HG02943 (cell line): Measurements from ENCODE around the gene RNF4.
"Not testable (repeated sequence)": the region's sequence is repeated elsewhere in the genome, so short reads cannot be mapped to it uniquely, and the experiment has no call there.

Experiments used
- ATAC-seq: cut with Tn5 transposase; IDR thresholded peaks from one replicate; pipeline ENCODE4 v1.9.1; 2021; ENCODE audit warnings: mild to moderate bottlenecking, low read depth, moderate library complexity; ENCODE audit not compliant: unreplicated experiment

Gene RNF4

DNA sequence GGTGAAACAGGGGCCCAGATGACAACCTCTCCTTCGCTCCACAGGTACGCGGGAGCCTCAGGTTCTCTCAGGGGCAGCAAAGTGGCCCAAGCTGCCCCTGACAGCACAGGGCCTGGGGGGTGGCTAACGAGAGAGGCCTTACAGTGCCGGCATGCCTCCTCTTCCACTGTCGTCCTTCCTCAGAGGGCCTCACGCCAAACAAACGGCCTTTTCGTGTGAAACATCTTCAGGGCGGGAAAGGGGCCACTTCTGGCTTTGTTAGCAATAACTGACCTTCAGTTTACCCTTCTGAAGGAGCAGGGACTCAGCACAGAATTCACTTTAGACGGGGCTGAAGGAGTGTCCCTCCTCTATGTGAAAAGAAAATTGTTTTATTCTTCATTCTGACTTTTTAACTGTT is 46.0 kb downstream of the RNF4 start:
- ATAC-seq: not testable (repeated sequence)

DNA sequence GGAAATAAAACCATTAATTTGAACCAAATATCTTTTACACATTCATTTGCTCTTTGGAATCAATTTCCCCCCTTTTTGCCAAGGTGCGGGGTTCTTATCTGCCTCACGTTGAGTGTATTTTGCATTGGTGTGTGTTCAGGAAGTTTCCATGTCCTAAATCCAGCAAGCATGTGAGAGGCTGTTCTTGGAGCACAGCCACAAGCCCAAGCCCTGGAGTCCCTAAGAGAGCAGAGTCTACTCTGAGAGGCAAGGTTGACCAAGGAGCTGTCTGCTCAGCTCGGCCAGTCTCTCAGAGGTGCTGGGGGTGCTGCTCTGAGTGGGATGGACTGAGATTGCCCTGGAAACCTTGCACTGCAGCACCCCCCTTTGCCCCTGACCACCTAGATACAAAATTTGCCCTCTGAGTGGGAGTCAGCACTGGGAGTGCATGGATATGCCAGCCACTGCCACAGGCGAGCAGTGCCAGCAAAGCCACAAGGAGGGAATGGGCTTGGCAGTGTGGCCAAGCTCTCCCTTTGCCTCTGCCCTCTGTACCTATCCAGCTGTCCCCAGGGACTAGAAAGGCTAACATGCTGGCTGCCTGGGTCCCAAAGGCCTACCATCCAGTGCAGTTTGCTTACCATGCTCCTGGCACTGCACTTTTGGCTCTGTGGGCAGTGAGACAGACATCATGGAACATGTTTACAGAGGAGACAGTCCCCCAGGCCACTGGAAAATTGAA is 47.1 kb downstream of the RNF4 start:
- no peak for ATAC-seq

DNA sequence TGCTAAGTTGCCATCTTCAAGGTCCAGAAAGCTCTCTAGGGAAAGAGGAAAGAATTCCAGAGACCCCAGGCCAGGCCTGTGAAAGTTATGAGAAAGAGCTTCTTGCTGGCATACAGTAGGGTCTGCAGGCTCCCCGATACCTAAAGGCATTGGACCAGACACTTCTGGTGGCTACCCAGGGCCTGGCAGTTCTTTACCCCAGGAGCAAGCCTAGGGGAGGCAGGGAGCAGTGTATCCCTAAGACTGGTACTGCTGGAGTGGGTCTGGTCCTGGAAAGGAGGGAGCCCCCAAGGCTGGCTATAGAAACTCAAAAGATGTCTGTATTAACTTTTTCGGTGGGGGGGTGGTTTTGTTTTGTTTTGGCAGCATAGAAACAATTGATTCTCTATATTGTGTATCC is 47.7 kb downstream of the RNF4 start:
- ATAC-seq: no peak

DNA sequence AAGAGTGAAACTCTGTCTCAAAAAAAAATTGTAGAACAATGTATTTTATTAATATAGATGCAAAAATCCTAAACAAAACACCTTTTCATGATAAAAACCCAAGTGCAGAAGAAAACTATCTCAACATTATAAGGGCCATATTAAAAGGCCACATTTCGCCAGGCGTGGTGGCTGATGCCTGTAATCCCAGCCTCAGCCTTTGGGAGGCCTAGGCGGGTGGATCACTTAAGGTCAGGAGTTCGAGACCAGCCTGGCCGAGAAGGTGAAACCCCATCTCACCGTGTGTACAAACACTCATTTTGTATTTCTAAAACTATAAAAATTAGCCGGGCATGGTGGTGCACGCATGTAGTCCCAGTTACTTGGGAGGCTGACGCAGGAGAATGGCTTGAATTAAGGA is 57.7 kb downstream of the RNF4 start:
- ATAC-seq: no peak

DNA sequence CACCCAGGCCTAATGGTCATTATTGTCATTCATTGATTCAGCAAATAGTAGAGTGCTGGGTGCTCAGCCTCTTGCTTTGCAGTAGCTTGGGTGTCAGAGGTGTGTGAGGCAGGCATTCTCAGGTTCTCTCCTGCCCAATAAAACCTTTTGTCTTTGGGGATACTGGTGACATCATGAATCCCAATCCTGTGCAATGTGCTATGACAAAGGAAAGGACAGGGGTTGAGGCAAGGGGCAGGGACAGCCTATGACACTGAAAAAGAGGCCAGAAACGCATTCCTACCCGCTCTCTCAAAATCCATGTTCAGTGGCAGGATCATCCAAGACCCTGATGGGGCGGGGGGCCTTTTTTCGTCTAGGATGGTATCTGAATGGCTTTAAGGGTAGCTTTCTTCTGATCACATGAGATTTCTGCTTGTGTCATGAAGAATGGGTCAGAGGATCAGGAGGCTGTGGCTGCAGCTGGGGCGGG is 66.0 kb downstream of the RNF4 start:
- no peak for ATAC-seq

DNA sequence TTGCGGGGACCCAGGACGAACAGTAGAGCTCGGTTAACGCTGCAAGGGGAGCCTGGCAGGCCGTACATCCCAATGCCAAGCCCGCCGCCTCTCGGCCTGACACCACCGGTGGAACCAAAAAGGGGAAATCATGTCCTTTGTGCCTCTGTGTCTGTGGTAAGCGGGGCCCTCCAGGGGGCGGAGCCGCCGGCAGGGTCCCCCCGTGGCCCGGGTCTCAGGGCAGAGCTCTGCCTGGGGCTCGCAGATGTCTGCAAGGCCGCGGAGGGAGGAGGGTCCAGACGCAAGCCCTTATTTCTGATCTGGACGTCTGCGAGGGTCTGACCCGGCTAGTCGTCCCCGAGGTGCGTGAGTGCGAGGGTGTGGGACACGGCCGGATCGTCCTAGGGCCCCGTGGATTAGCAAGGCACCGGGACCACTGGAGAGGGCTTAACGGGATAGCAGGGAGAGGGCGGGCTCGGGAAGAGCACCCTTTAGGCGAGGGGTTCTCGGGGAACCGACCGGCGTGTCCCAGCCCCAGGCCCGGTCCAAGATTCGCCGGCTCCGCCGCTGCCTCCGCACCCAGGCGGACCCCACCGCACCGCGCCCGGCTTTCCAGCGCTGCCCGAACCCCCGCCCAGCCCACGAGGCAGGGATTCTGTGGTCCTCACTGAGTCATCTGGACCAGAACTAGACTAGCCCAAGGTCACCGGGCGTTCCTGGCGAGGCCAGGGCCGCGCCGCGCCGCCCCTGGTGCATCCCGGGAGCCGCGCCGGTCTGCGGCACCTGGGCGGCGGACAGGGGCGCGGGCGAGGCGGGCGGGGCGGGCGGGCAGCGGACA is 66.7 kb downstream of the RNF4 start:
- peak; percentile 12 for ATAC-seq

DNA sequence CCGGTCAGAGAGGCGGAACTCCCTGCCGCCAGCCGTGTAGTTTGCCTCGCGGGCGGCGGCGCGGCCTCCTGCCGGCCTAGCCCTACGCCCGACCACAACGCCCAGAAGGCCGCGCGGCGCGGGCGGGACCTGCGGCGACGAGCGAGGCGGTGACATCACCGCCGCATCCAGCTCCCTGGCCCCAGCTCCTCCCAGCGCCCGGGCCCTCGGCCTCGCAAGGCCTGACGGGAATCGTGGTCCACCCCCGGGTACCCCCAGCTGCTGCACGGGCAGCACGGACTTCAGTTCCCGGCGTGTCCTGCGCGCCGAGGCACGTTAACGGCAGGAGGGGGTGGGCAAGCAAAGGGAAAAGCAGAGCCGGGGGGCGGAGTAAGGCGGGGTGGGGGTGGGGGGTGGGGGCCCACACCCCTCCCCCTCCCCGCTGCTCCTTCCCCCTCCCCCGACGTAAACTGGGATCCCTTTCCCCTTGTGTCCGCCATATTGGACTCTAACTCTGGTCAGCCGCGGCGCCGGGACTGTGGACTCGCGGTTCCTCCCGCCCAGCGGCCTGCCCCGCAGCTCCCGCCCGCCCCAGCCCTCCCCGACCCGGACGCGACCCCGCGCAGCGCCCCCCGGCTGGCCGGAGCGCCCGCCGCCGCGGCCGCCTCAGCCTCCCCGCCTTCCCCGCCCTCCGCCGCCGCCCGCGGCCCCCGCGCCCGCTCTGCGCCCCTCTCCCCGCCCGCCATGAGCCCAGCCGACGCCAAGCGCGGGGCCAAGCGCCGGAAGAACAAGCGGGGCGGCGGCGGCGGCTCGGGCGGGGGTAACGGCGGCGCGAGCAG is 67.5 kb downstream of the RNF4 start, which contains the start of gene FAM193A:
Gene FAM193A (plus strand): TSS at position 455 of the 818 bp plus-strand sequence. CDS start 269 bp downstream, at position 724.
- peak; percentile 80 for ATAC-seq

DNA sequence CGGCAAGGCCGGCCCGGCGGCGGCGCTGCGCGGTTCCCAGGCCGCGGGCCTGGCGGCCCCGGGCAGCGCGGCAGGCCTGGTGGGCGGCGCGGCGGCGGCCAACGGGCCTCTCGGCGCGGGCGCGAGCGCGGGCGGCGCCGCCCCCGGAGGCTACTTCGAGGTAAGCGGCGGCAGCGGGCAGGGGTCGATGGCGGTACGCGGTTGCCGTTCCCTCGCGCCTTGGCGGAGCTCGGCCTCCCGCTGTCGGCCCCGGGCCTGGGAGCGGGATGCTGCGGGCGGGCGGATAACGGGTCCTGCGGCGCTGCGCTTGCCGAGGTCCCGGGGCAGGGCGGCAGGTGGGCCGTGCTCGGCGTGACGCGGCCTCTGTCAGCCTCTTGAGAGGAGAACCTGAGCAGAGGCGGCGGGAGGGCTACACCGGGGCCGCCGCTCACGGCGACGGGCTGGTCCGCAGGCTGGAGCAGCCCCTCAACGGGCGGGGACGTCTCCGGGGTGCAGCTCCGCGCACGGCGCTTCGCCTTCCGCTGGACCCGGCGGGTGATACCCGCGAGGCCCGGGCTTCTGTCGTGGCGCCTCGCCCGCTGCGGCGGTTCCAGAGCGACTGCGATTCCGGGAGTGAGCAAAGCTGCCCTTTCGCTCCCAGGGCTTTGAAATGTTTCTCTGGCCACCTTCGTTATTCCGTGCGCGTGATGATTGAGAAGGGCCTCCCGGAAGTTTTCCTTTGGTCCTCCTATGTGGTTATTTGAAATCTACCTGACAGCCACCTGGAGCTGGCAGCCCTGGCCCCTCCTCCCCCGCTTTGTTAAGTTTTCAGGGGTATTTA is 68.3 kb downstream of the RNF4 start:
- peak; percentile 16 for ATAC-seq

DNA sequence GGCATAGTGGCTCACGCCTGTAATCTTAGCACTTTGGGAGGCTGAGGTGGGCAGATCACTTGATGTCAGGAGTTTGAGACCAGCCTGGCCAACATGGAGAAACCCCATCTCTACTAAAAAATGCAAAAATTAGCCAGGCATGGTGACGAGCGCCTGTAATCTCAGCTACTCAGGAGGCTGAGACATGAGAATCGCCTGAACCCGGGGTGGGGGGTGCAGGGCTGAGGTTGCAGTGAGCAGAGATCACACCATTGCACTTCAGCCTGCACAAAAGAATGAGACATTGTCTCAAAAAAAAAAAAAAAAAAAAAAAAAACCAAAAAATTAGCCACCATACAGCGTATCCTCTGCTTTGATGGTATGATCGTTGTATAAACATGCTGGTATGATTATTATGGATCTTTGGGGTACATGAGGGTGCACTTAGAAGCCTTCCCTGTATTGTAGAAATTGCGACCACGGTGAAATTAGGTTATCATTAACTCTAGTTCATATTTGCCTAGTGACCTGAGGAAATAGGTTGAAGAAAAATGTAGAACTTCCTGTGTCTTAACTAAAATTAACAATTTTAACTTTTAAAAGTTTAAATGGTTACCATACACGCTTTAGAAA is 74.8 kb downstream of the RNF4 start:
- not testable (repeated sequence) for ATAC-seq

DNA sequence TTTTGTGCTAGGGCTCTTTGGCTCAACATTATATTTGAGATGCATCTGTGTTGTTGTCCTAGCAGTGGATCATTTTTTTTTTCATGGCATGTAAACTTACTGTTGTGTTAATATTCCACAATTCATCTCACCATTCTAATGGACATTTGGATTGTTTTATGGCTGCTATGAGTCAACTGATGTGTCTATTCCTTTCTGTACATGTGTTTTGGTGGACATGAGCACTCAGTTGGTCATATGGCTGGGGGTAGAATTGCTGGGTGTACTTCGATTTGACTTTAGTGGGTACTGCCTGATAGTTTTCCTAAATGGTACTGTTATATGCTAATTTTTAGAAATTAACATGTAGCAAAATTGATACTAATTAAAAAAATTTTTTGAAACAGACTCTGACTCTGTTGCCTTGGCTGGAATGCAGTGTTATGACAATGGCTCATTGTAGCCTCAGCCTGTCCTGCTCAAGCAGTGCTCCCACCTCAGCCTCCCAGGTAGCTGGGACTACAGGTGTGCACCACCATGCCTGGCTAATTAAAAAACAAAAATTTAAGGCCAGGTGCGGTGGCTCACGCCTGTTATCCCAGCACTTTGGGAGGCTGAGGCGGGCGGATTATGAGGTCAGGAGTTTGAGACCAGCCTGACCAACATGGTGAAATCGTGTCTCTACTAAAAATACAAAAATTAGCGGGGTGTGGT is 76.6 kb downstream of the RNF4 start:
- no peak for ATAC-seq

DNA sequence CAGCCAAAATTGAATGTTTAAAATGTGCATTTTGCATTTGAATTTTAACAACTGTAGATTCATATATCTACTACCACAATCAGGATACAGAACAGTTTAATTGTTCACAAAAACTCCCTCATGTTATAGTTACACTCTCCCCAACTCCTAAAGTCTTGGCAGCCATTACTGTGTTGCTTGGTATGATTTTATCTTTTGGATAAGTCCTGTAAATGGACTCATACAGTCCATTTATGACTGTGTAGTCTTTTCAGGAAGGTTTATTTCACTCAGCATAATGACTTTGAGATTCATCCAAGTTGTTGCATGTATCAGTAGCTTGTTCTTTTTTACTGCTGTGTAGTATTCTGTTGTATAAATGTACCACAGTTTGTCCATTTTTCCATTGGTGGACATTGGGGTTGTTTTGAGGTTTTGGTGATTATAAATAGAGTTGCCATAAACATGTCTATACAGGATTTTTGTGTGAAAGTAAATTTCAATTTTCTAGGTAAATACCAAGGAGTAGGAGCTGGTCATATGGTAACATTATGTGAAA is 77.4 kb downstream of the RNF4 start:
- no peak for ATAC-seq

DNA sequence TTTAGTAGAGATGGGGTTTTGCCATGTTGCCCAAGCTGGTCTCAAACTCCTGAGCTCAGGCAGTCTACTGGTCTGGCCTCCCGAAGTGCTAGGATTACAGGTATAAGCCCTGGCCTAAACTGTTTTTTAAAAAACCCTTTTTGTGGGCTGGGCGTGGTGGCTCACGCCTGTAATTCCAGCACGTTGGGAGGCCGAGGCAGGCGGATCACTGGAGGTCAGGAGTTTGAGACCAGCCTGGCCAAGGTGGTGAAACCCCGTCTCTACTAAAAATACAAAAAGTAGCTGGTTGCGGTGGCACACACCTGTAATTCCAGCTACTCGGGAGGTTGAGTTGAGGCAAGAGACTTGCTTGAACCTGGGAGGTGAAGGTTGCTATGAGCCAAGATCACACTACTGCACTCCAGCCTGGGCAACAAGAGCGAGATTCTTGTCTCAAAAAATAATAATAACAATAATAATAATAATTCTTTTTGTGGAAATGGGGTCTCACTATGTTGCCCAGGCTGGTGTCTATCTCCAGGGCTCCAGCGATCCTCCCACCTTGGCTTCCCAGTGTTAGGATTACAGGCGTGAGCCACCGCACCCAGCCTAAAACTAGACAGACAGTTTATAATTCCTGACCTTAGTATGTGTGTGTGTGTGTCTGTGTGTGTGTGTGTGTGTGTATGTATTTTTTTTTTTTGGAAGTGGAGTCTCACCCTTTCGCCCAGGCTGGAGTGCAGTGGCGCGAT is 78.2 kb downstream of the RNF4 start:
- ATAC-seq: not testable (repeated sequence)

DNA sequence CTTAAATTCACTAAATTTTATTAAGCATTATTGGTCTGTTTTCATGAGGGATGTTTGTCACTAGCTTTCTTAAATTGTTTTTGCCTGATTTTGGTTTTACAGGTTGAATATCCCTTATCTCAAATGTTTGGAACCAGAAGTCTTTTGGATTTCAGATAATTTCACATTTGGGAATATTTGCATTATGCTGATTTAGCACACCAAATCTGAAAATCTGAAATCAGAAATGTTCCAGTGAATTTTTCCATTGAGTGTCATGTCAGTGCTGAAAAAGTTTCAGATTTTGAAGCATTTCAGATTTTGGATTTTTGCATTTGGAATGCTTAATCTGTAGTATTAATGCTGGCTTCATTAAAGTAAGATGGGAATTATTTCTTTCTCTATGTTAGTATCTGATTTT is 82.2 kb downstream of the RNF4 start:
- no peak for ATAC-seq

DNA sequence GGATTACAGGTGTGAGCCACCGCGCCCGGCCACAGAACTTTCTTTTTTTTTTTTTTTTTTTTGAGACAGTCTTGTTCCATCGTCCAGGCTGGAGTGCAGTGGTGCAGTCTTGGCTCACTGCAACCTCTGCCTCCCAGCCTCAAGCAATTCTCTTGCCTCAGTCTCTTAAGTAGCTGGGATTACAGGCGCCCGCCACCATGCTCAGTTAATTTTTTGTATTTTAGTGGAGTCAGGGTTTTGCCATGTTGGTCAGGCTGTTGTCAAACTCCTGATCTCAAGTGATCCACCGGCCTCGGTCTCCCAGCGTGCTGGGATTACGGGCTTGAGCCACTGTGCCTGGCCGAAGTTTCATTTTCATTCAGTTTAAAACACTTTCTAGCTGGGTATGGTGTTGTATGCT is 83.9 kb downstream of the RNF4 start:
- no peak for ATAC-seq

DNA sequence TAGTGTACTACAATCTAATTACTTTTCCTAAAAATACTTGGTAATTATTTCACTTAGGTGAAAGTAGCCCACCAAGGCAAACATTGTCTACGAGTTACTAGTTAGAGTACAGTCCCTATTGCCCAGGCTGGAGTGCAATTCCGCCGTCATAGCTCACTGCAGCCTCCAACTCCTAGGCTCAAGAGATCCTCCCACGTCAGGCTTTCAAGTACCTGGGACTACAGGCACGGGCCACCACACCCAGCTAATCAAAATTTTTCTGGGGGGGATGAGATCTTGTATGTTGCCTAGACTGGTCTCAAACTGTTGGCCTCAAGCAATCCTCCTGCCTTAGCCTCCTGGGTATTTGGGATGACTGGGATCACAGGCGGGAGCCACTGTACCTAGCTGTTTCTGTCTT is 89.4 kb downstream of the RNF4 start:
- no peak for ATAC-seq

DNA sequence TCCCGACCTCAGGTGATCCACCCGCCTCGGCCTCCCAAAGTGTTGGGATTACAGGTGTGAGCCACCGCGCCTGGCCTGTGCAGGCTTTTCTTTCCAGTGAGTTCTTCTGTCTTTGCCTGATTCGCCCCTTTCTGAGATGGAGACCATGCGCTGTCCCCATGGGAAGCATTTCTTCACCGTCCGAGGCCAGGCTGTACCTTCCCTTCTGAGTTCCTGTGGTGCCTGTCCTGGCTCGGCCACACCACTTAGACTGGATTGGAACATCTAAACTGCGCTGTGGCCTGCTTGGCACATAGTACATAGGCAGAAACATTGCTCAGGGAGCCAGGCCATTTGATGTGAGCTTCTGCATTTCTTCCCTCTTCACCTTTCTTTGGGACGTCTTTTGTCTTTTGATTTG is 91.3 kb downstream of the RNF4 start:
- no peak for ATAC-seq
